Amniotic epithelial cell (primary cell): ENCODE measurements around the gene PLAA.
"Not testable (repeated sequence)": the region's sequence is repeated elsewhere in the genome, so short reads cannot be mapped to it uniquely, and the experiment has no call there.

ENCODE experiments used
- DNase-seq: peaks from one replicate; pipeline ENCODE4 v3.0.0-alpha.2; 2010; ENCODE audit warnings: low read depth

PLAA gene

DNA sequence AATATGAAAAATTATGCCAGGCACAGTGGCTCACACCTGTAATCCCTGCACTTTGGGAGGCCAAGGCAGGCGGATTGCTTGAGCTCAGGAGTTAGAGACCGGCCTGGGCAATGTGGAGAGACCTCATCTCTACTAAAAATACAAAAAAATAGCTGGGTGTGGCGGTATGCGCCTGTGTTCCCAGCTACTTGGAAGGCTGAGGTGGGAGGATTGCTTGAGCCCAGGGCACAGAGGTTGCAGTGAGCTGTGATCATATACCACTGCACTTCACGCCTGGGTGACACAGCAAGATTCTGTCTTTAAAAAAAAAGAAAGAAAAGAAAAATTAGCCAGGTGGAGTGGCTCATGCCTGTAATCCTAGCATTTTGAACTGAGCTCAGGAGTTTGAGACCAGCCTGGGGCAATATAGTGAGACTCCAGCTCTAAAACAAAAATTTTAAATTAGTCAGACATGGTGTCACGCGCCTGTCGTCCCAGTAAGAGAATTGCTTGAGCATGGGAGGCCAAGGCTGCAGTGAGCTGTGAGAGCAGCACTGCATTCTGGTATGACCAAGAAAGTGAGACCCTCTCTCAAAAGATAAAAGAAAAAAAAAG lies 18.0 kb downstream of the PLAA start:
- DNase-seq: no peak

- DNase-seq: no peak
These were observed 21.4 kb downstream of the PLAA start for GRCh38 chr9:26925609-26926008.

GRCh38 chr9:26919698-26920097 lies 27.3 kb downstream of the PLAA start:
- no peak for DNase-seq

DNA sequence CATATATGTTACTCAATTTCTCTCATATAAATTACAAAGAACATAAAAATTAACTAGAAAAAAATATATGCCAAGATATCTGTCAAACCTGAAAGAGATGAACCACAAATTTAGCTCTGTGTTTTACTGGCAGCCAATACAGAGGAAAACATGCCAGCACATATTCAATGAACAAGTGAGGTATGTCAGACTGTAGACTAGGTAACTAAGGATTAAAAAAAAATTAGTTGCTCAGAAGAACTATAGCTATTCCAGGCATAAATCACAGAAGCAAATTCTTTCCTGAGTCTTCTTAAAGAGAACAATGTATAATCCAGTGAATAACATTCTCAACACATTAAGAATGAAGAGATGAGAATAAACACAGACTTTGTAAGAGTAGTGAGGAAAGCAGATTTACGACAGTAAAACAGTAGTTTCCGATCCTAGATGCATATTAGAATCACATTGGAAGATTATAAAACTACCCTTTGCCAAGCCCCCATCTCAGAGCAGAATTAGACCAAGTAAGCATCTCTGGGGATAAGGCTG lies 33.8 kb downstream of the PLAA start:
- no peak for DNase-seq

GRCh38 chr9:26904671-26905070 lies 42.4 kb downstream of the PLAA start:
- DNase-seq: no peak

DNA sequence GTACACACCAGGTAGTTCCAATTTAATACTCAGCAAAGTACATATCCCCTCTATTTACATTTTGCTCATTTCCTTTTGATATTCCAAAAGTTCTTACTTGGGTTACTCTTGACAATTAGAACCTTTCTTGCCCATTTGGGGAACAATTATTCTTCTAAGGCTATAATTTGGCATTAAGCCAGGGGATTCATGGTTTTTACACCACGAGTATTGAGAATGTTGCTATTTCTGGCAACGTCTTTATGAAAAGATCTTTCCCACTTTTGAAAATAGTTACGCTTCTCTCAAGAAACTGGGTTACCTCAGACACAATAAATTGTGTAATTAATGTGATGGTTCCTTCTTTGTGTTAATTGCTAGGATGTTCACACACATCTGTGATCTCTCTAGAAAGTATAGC lies 43.0 kb downstream of the PLAA start:
- no peak for DNase-seq

GRCh38 chr9:26893030-26893676 lies 53.9 kb downstream of the PLAA start:
- no peak for DNase-seq

GRCh38 chr9:26892251-26893029 lies 54.6 kb downstream of the PLAA start, which contains the start of gene CAAP1:
TSS of gene CAAP1 (minus strand) at chr9:26892802. CDS start at chr9:26892715, 87 bp downstream.
- peak; percentile 89 for DNase-seq

DNA sequence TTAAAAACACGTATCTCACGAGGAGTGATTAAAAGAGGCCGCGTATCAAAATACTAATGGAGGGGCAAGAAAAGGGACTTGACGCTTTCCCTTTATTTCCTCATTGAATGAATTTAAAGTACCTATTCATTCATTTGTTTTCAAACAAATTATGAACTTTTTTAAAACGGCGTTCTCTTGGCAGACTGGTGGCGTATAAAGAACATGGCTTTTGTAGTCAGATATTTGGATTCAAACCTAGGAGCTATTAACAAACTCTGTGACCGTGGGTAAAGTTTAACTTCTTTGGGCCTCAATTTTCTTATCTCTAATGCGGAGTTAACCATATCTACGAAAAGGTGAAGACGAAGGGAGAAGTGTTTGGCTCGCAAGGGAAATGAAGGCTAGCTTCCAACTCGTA lies 55.3 kb downstream of the PLAA start:
- no peak for DNase-seq

DNA sequence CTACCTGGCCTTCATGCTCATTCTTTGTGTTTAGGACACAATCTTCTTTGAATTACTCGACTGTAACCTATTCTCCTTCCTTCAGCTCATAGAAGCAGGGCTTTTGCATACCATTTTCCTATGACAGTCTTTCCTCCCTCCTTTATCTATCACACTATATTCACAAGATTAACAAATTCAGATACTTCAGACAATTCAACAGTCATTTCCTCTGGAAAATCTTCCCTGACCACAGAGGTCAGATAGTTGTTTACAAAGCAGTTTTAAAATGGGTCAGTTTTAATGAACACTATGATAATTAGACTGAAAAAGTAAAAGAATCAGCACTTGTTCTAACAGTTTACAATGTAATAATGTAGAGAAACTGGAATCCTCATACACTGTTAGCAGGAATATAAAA lies 58.8 kb downstream of the PLAA start:
- peak; percentile 25 for DNase-seq

DNA sequence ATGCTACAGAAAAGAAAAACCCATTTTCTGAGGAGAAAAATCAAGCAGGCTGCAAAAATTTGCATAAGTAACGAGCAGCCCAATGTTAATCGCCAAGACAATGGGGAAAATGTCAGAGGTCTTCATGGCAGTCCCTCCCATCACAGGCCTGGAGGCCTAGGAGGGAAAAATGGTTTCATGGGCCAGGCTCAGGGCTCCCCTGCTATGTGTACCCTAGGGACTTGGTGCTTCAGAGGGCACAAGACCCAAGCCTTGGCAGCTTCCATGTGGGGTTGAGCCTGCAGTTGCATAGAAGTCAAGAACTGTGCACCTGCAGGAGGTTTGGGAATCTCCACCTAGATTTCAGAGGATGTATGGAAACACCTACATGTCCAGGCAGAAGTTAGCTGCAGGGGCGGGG lies 64.9 kb downstream of the PLAA start:
- DNase-seq: no peak

GRCh38 chr9:26880262-26880661 lies 66.8 kb downstream of the PLAA start:
- DNase-seq: no peak

DNA sequence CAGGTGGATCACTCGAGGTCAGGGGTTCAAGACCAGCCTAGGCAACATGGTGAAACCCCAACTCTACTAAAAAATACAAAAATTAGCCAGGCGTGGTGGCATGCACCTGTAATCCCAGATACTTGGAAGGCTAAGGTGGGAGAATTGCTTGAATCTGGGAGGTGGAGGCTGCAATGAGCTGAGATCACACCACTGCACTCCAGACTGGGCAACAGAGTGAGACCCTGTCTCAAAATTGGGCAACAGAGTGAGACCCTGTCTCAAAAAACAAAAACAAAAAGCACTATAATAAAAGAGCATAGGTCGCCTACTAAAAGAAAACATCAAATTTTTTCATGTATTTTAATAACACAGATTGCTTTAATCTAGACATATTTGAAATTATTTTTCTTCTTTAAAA lies 71.9 kb downstream of the PLAA start:
- not testable (repeated sequence) for DNase-seq

DNA sequence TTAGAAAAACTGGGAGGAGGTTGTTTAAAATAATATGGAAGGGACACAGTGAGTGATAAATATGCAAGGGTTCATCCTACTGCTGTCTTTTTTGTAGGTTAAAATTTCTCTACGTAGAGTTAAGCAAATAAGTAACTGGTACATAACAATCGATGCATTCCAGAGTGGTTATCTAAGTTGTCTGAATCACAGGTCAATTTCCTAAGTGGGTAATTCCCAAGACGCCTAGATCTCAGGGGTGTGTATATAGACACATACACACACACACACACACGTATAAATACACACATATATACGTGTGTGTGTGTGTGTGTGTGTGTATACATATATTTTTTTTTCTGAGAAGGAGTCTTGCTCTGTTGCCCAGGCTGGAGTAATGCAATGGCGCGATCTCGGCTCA lies 76.8 kb downstream of the PLAA start:
- DNase-seq: peak; percentile 62

DNA sequence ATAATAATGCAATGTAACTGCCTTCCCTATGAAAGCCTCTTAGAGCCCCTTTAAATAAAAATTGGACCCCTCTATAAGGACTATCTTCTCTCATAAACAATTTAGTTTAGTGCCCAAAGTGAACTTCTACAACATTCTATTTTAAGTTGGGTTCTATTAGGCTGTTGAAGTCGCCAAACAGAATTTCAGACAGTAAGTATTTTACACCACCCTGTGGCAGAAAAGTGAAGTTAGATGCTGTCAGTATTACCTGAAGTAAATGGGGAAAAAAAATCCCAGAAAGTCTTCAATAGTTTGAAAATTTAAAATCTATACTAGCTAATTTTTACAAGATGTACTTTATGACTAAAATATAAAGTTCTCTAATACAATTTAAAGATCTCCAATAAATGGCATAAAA lies 84.0 kb downstream of the PLAA start:
- peak; percentile 6 for DNase-seq

DNA sequence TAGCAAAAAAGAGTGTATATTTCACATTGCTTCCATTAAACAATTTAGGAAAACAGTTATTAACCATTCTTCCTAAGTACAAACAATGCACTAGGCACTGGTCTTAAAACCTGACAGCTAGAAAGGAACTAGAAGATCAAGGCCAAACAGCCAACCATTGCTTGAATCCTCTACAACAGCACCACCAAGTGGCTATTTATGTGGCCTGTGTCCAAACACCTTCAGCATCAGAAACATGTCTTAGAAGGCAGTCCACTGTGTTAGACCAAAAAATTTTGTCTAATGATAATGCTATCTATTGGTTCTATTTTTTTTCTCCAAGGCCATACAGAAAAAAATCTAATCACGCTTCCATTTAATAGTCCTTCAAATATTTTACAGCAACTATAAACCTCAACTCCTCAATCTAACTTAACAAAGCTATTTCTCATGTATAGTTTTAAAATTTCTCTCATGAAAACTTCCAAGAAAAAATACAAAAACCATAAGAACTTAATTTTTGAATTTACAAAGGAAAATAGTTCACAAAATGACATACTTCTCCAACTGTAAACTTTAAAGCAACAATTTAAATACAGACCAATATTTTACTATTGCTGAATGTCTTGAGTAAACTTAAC lies 90.5 kb downstream of the PLAA start:
- peak; percentile 70 for DNase-seq
